Psoas muscle (tissue), 8 donors: Measurements from ENCODE around the gene KRT17. TPM values are rescaled to one million over a fixed set of nuclear protein-coding genes. Genes with fewer than 3 reads are reported as not detected.
"Not testable (repeated sequence)": the region's sequence is repeated elsewhere in the genome, so short reads cannot be mapped to it uniquely, and the experiment has no call there.

ENCODE experiments used
- ATAC-seq, 4 donors: fragments of 200-7000 bp; cut with Tn5 transposase; one replicate each; pipeline ENCODE4 v1.9.1; 2020; ENCODE audit warnings: moderate library complexity in 3 of 4, mild to moderate bottlenecking in 2 of 4
- DNase-seq, 2 donors: peaks; one replicate each; pipeline ENCODE4 v3.0.0-alpha.2; 2020
- H3K27ac ChIP-seq: fragments of 200-600 bp; one replicate; pipeline ENCODE4 v1.8.0; 2022
- H3K27me3 ChIP-seq, 3 donors: fragments of 200-600 bp in 1 of 3; one replicate each; pipeline versions ENCODE4 v1.6.1 to v1.8.0; 2013 to 2022; ENCODE audit warnings: low read length in 2 of 3, mild to moderate bottlenecking in 2 of 3, moderate library complexity in 1 of 3; ENCODE audit not compliant: insufficient read depth in 3 of 3
- H3K36me3 ChIP-seq, 2 donors: fragments of 200-600 bp in 1 of 2; one replicate each; pipeline versions ENCODE4 v1.6.1 to v1.8.0; 2013 to 2022; ENCODE audit warnings: low read depth in 1 of 2, mild to moderate bottlenecking in 1 of 2, moderate library complexity in 1 of 2; ENCODE audit not compliant: insufficient read depth in 1 of 2
- H3K4me1 ChIP-seq: fragments of 200-600 bp; one replicate; pipeline ENCODE4 v1.8.0; 2022
- H3K4me3 ChIP-seq: fragments of 200-600 bp; one replicate; pipeline ENCODE4 v1.8.0; 2022; ENCODE audit warnings: mild to moderate bottlenecking
- H3K9me3 ChIP-seq: fragments of 200-600 bp; one replicate; pipeline ENCODE4 v1.8.0; 2022
- CTCF ChIP-seq: fragments of 200-600 bp; IDR thresholded peaks from one replicate; pipeline ENCODE4 v1.8.0; 2022; ENCODE audit warnings: antibody characterized with exemption
- WGBS, 3 donors: extraction: QIAGEN DNeasy Blood & Tissue Kit; methylation state at CpG; one replicate each; pipeline versions ENCODE4 v1.1.6 to v1.1.7; 2013; 5-methylcytosine and 5-hydroxymethylcytosine counted together
- intact Hi-C, 2 donors: fragments of 100-400 bp; cut with DNase I; formaldehyde crosslinking; loops; one replicate each; pipeline versions ENCODE4 v1.11.0 to v1.14.2; 2022
- polyA plus RNA-seq, 3 donors: library from polyadenylated mRNA; stranded (reverse); fragments of 200-250 nt; gene quantifications; one replicate each; pipeline ENCODE4 v1.2.3, GENCODE V29; 2013
- total RNA-seq, 4 donors: library from RNA; stranded (reverse); fragmentation: NEBNext Ultra II Directional in 2 of 4; extraction: Animal tissue kit (Norgen Biotek cat#: 25700) in 2 of 4; gene quantifications; one replicate each; pipeline versions ENCODE4 v1.2.1 to v1.2.4, GENCODE V29; 2021 to 2023
- donor health status: healthy with polysubstance abuse.
- donor health status: DM: no; HTN: no; CAD: no; lungs with moderate emphysema.
- donor health status: Bipolar disorder and iron deficiency.
- donor health status: healthy.
- donor health status: DM: yes; HTN: yes; CAD: no.
- donor health status: DM: no; HTN: no; CAD: no.
- donor health status: DM: no; HTN: no; CAD: no.
- donor health status: DM: yes; HTN: yes; CAD: no.

Gene KRT17
- total and polyA plus RNA-seq, 7 donors: 0.10 to 0.38 (median 0.20) TPM; not detected in 4

DNA sequence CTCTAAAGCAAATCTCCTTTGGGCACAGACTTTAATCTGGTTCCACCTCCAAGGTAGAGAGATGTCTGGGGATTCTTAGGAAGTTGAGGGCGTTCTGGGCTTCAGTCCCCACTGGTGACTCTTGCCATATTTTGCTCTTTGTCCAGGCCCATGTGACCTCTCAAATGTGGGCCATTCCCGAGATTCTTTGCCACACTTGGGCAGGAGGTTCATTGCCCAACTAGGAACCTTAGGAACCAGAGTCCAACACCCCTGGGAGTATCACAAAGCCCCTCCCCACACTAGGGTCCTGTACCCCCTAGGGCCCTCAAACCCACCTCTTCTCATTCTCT, 44.2 kb downstream of the KRT17 start:
- Histone ChIP-seq H3K27ac (no peak overlapping the region), H3K9me3 (no peaks in the 10 kb centered on the region), H3K36me3 (no peaks in the 10 kb centered on the region), H3K4me1 (no peaks in the 10 kb centered on the region), H3K27me3 (peaks cover 0 to 21% (median 0%) of the 10 kb centered on the region in 3 donors), H3K4me3 (no peak overlapping the region)
- DNase-seq: no peak
- no peak for TF ChIP-seq CTCF
- WGBS, 3 donors: 77 to 82% (median 81%) methylated on average over 2 of the region's 2 CpGs
- intact Hi-C loops: no loop called here
- no peak for ATAC-seq

- TF ChIP-seq CTCF: peak; percentile 47
- H3K27me3 ChIP-seq: peaks cover 0 to 21% (median 0%) of the 10 kb centered on the region in 3 donors
Observed at GRCh38 chr17:41579484-41580243, 44.7 kb downstream of the KRT17 start.

DNA sequence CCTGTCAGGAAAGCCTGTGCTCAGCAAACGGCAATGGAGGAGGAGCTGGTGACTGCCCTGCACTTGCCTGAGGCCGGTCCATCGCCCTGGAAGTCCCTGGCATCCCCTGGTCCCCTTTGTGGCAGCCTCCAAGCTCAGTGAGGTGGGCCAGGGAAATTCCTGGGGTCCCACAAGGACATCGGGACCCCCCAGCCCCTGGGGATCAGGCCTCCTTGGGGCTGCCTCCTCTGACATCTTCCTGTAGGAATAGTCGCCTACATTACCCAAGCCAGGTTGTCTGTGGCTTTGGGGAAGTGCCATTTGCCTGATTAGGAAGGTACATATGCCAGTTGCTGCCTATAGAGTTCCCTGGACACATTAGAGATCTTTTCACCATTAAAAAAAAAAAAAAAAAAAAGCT, 45.4 kb downstream of the KRT17 start:
- H3K4me3 ChIP-seq: no peak overlapping the region
- WGBS, 3 donors: 62 to 68% (median 66%) methylated on average over 5 of the region's 5 CpGs
- H3K36me3 ChIP-seq: no peaks in the 10 kb centered on the region
- ATAC-seq (no peak), DNase-seq (no peak)
- no peak for TF ChIP-seq CTCF
- no peaks in the 10 kb centered on the region for H3K4me1 ChIP-seq
- peaks cover 0 to 21% (median 0%) of the 10 kb centered on the region in 3 donors for H3K27me3 ChIP-seq
- no peak overlapping the region for H3K27ac ChIP-seq
- H3K9me3 ChIP-seq: no peaks in the 10 kb centered on the region
- intact Hi-C loops: no loop called here

More at GRCh38 chr17:41579484-41580243, 44.7 kb downstream of the KRT17 start:
- 39 to 45% (median 40%) methylated on average over 18 of the region's 18 CpGs for WGBS, 3 donors
- H3K4me3 ChIP-seq: no peak overlapping the region
- no peaks in the 10 kb centered on the region for H3K9me3 ChIP-seq
- H3K36me3 ChIP-seq: no peaks in the 10 kb centered on the region
- intact Hi-C loops: no loop called here
- peak in 3 of 4 donors; percentile 60 to 77 (median 70) for ATAC-seq
- H3K4me1 ChIP-seq: no peaks in the 10 kb centered on the region
- no peak overlapping the region for H3K27ac ChIP-seq
- peak; percentile 60 to 63 for DNase-seq

- no peak for TF ChIP-seq CTCF
- DNase-seq: no peak
- no peaks in the 10 kb centered on the region for H3K36me3 ChIP-seq
- no peak overlapping the region for H3K27ac ChIP-seq
- no peak overlapping the region for H3K4me3 ChIP-seq
- no peaks in the 10 kb centered on the region for H3K4me1 ChIP-seq
- intact Hi-C loops: no loop called here
- peaks cover 0 to 21% (median 0%) of the 10 kb centered on the region in 3 donors for H3K27me3 ChIP-seq
- ATAC-seq: no peak
- H3K9me3 ChIP-seq: no peaks in the 10 kb centered on the region
- 91 to 94% (median 93%) methylated on average over 1 of the region's 1 CpG for WGBS, 3 donors
Observed at GRCh38 chr17:41578538-41578937, 45.8 kb downstream of the KRT17 start.

DNA sequence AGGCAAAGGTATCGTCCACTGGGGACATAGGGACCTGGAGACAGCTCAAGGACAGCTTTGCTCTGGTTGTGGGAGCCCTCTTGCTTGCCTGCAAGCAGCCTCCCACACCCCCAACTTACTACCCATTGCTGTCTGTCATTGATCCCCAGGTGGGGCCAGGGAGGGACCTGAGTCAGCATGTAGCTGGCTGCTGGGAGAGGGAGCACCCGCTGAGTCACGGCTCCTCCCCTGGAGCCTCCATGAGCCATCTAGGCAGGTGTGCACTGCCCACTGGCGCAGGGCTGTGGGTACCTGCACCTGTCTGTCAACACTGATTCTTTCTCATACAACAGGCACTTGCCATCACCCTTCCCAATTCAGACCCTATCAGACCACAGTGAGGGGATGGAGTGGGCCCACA, 47.6 kb downstream of the KRT17 start:
- peaks cover 0 to 32% (median 0%) of the 10 kb centered on the region in 3 donors for H3K27me3 ChIP-seq
- H3K4me3 ChIP-seq, H3K4me1 ChIP-seq, H3K27ac ChIP-seq, intact Hi-C loops, DNase-seq, ATAC-seq, H3K36me3 ChIP-seq, H3K9me3 ChIP-seq: not testable (repeated sequence)
- 84 to 86% (median 85%) methylated on average over 4 of the region's 4 CpGs for WGBS, 3 donors
